AG04449 (cell line): ENCODE results near the gene NEXMIF.

ENCODE experiments used
- CTCF ChIA-PET: fragments of 350-600 bp; formaldehyde crosslinking; extraction: SDS; loops from one replicate; lab custom pipeline; 2021; ENCODE audit warnings: antibody characterized with exemption; lab: Yijun Ruan, JAX
- POLR2A ChIA-PET: fragments of 400-600, 350-600 bp; formaldehyde crosslinking; extraction: SDS; loops from one replicate; lab custom pipeline; 2020; ENCODE audit warnings: antibody characterized with exemption, inconsistent platforms; lab: Yijun Ruan, JAX
- DNase-seq: peaks from one replicate; pipeline ENCODE4 v3.0.0-alpha.2; 2010; ENCODE audit warnings: low read depth, low spot score
- H3K4me3 ChIP-seq: 2 replicates; pipeline ENCODE4 v1.5.1; 2011; ENCODE audit warnings: low read depth, mild to moderate bottlenecking, control low read depth, low read length
- CTCF ChIP-seq: IDR thresholded peaks from one replicate; pipeline ENCODE4 v1.5.1; 2011; ENCODE audit warnings: mild to moderate bottlenecking, moderate library complexity, low read length, control low read depth, inconsistent platforms; ENCODE audit not compliant: insufficient read depth; ENCODE audit errors: missing control alignments

NEXMIF gene

GRCh38 chrX:74923942-74924448, 1.3 kb downstream of the NEXMIF start:
- no peak for DNase-seq
- peak overlapping the region; percentile 39 for H3K4me3 ChIP-seq
- CTCF ChIA-PET, result no interaction called here

GRCh38 chrX:74922922-74923543, 2.2 kb downstream of the NEXMIF start:
- no peak overlapping the region for H3K4me3 ChIP-seq
- POLR2A ChIA-PET, result no interaction called here
- no peak for DNase-seq
- CTCF ChIA-PET, result no interaction called here
- no peak for TF ChIP-seq CTCF

More at GRCh38 chrX:74923942-74924448, 1.3 kb downstream of the NEXMIF start:
- POLR2A ChIA-PET, result no interaction called here
- no peak for TF ChIP-seq CTCF

GRCh38 chrX:74911494-74911893, 13.8 kb downstream of the NEXMIF start:
- CTCF ChIA-PET, result no interaction called here
- H3K4me3 ChIP-seq, result no peak overlapping the region
- TF ChIP-seq CTCF, result no peak
- POLR2A ChIA-PET, result no interaction called here
- DNase-seq, result no peak

GRCh38 chrX:74906417-74906816, 18.8 kb downstream of the NEXMIF start:
- H3K4me3 ChIP-seq, result no peak overlapping the region
- DNase-seq, result no peak
- CTCF ChIA-PET, result no interaction called here
- POLR2A ChIA-PET, result no interaction called here
- TF ChIP-seq CTCF, result no peak

DNA sequence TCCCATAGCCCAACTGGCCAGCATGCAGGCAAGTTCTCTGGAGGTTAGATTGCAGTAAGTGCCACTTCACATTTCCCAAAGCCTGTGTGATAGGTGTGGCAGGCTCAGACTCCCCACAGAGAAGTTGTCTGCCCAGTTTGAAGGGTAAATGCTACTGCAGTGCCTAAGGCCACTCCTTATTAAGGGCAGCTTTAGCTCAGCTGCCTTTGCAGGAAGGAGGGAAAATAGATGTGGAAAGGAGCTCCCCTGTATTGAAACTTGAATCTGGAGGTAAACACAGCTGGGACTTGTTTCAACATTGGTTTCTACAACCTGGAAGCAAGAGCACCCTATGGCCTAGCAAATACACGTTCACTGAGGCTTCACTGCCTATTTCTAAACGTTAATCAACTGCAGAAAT, 22.4 kb downstream of the NEXMIF start:
- ChIA-PET POLR2A (no interaction called here), CTCF (no interaction called here)
- no peak for TF ChIP-seq CTCF
- no peak overlapping the region for H3K4me3 ChIP-seq
- no peak for DNase-seq

- no peak overlapping the region for H3K4me3 ChIP-seq
- no peak for DNase-seq
- TF ChIP-seq CTCF, result no peak
- ChIA-PET POLR2A (no interaction called here), CTCF (no interaction called here)
Measured at GRCh38 chrX:74892561-74892960, 32.7 kb downstream of the NEXMIF start.
